ENCODE data around the gene ATP2B2. TPM values are rescaled to one million over a fixed set of nuclear protein-coding genes. Genes with fewer than 3 reads are reported as not detected.

The ATP2B2 gene
- total and polyA plus RNA-seq, 2 experiments from 2014 or later = 0.66 to 1.8 TPM

- Histone ChIP-seq H3K27me3 (no peaks in the 10 kb centered on the region), H4K20me1 (ENCODE audit: insufficient read depth, poor library complexity, severe bottlenecking) (no peaks in the 10 kb centered on the region), H3K4me3 (no peak overlapping the region), H3K4me1 (ENCODE audit: insufficient read depth) (no peaks in the 10 kb centered on the region), H3K79me2 (no peaks in the 10 kb centered on the region), H3K9me3 (ENCODE audit: low read depth) (no peaks in the 10 kb centered on the region), H3K36me3 (replicated peaks; ENCODE audit: insufficient read depth, low read depth) (no peaks in the 10 kb centered on the region), H2AFZ (no peak overlapping the region), H3K27ac (no peak overlapping the region), H3K9me2 (replicated peaks; ENCODE audit: insufficient read depth) (no peaks in the 10 kb centered on the region), H3K4me2 (no peak overlapping the region)
- 84% methylated on average over 7 of the region's 7 CpGs for WGBS (ENCODE audit: low lambda C conversion rate, missing lambda C conversion rate)
- no peak for DNase-seq (ENCODE audit: low spot score)
- no peak for TF ChIP-seq CTCF (IDR thresholded peaks at IDR 0.05; ENCODE audit: poor library complexity)
- no peak for TF ChIP-seq EZH2phosphoT487 (IDR thresholded peaks at IDR 0.05; ENCODE audit: low read depth, severe bottlenecking, unreplicated experiment)
- no peak for TF ChIP-seq EZH2 (IDR thresholded peaks at IDR 0.05; ENCODE audit: borderline replicate concordance)
These were observed 110.2 kb downstream of the ATP2B2 start for GRCh38 chr3:10395196-10395595.

- Histone ChIP-seq H3K79me2 (no peaks in the 10 kb centered on the region), H3K4me3 (no peak overlapping the region), H3K27me3 (no peaks in the 10 kb centered on the region), H2AFZ (no peak overlapping the region), H3K36me3 (replicated peaks; ENCODE audit: insufficient read depth, low read depth) (no peaks in the 10 kb centered on the region), H3K4me1 (ENCODE audit: insufficient read depth) (no peaks in the 10 kb centered on the region), H3K4me2 (no peak overlapping the region), H3K9me2 (replicated peaks; ENCODE audit: insufficient read depth) (no peaks in the 10 kb centered on the region), H4K20me1 (ENCODE audit: insufficient read depth, poor library complexity, severe bottlenecking) (no peaks in the 10 kb centered on the region), H3K9me3 (ENCODE audit: low read depth) (no peaks in the 10 kb centered on the region), H3K27ac (no peak overlapping the region)
- 91% methylated on average over 13 of the region's 15 CpGs for WGBS (ENCODE audit: low lambda C conversion rate, missing lambda C conversion rate)
- TF ChIP-seq EZH2 (IDR thresholded peaks at IDR 0.05; ENCODE audit: borderline replicate concordance) = no peak
- no peak for TF ChIP-seq EZH2phosphoT487 (IDR thresholded peaks at IDR 0.05; ENCODE audit: low read depth, severe bottlenecking, unreplicated experiment)
- no peak for TF ChIP-seq CTCF (IDR thresholded peaks at IDR 0.05; ENCODE audit: poor library complexity)
- DNase-seq (ENCODE audit: low spot score) = no peak
These were observed 110.8 kb downstream of the ATP2B2 start for GRCh38 chr3:10394491-10395025.

GRCh38 chr3:10393514-10393913 is 111.9 kb downstream of the ATP2B2 start:
- Histone ChIP-seq H3K4me1 (ENCODE audit: insufficient read depth) (no peaks in the 10 kb centered on the region), H4K20me1 (ENCODE audit: insufficient read depth, poor library complexity, severe bottlenecking) (no peaks in the 10 kb centered on the region), H3K36me3 (replicated peaks; ENCODE audit: insufficient read depth, low read depth) (no peaks in the 10 kb centered on the region), H3K4me3 (no peak overlapping the region), H3K9me2 (replicated peaks; ENCODE audit: insufficient read depth) (no peaks in the 10 kb centered on the region), H3K27me3 (no peaks in the 10 kb centered on the region), H3K4me2 (no peak overlapping the region), H3K79me2 (no peaks in the 10 kb centered on the region), H2AFZ (no peak overlapping the region), H3K9me3 (ENCODE audit: low read depth) (no peaks in the 10 kb centered on the region), H3K27ac (no peak overlapping the region)
- TF ChIP-seq EZH2 (IDR thresholded peaks at IDR 0.05; ENCODE audit: borderline replicate concordance) (no peak), EZH2phosphoT487 (IDR thresholded peaks at IDR 0.05; ENCODE audit: low read depth, severe bottlenecking, unreplicated experiment) (no peak), CTCF (IDR thresholded peaks at IDR 0.05; ENCODE audit: poor library complexity) (no peak)
- DNase-seq (ENCODE audit: low spot score) = no peak
- 50% methylated on average over 2 of the region's 2 CpGs for WGBS (ENCODE audit: low lambda C conversion rate, missing lambda C conversion rate)
